Parathyroid adenoma (tissue), 2 donors: ENCODE results near the gene MAGI3.

ENCODE experiments used
- H2AFZ ChIP-seq: fragments of 300-600 bp; sonication (generic); one replicate; pipeline ENCODE4 v1.7.0; 2017; ENCODE audit warnings: antibody characterized with exemption, mild to moderate bottlenecking
- H3K27ac ChIP-seq: fragments of 300-600 bp; sonication (generic); one replicate; pipeline ENCODE4 v1.7.0; 2017
- H3K27me3 ChIP-seq: fragments of 300-600 bp; sonication (generic); one replicate; pipeline ENCODE4 v1.7.0; 2017; ENCODE audit warnings: low read length; ENCODE audit not compliant: control insufficient read depth, insufficient read depth
- H3K36me3 ChIP-seq: fragments of 300-600 bp; sonication (generic); one replicate; pipeline ENCODE4 v1.7.0; 2017; ENCODE audit warnings: low read length; ENCODE audit not compliant: control insufficient read depth, insufficient read depth
- H3K4me1 ChIP-seq: fragments of 300-600 bp; sonication (generic); one replicate; pipeline ENCODE4 v1.7.0; 2017; ENCODE audit warnings: control low read depth
- H3K4me2 ChIP-seq: fragments of 300-600 bp; sonication (generic); one replicate; pipeline ENCODE4 v1.7.0; 2017; ENCODE audit warnings: low read length
- H3K4me3 ChIP-seq: fragments of 300-600 bp; sonication (generic); one replicate; pipeline ENCODE4 v1.7.0; 2017; ENCODE audit warnings: low read depth, low read length
- H3K79me2 ChIP-seq: fragments of 300-600 bp; sonication (generic); one replicate; pipeline ENCODE4 v1.7.0; 2017; ENCODE audit warnings: control low read depth
- H3K9ac ChIP-seq: fragments of 300-600 bp; sonication (generic); one replicate; pipeline ENCODE4 v1.7.0; 2017; ENCODE audit warnings: mild to moderate bottlenecking
- H3K9me3 ChIP-seq: fragments of 300-600 bp; sonication (generic); one replicate; pipeline ENCODE4 v1.7.0; 2017; ENCODE audit warnings: low read length; ENCODE audit not compliant: control insufficient read depth
- CTCF ChIP-seq: fragments of 300-600 bp; sonication (generic); IDR thresholded peaks from one replicate; pipeline ENCODE4 v1.7.0; 2017; ENCODE audit warnings: antibody characterized with exemption, mild to moderate bottlenecking
- donor health status: primary hyperparathyroidism.

MAGI3 gene

GRCh38 chr1:113389953-113390834 is at the start of gene MAGI3:
TSS of gene MAGI3 (plus strand) at chr1:113390515. CDS start at chr1:113391034, 519 bp downstream.
- Histone ChIP-seq H3K27me3 (no peaks in the 10 kb centered on the region), H3K9me3 (no peaks in the 10 kb centered on the region), H3K27ac (peak within 1 kb of the TSS; percentile 69), H2AFZ (peak within 1 kb of the TSS; percentile 95), H3K4me3 (peak within 1 kb of the TSS; percentile 76), H3K36me3 (no peaks in the 10 kb centered on the region), H3K9ac (no peak within 1 kb of the TSS), H3K4me1 (no peaks in the 10 kb centered on the region), H3K4me2 (peak within 1 kb of the TSS; percentile 93), H3K79me2 (no peaks in the 10 kb centered on the region)
- no peak for TF ChIP-seq CTCF

GRCh38 chr1:113353580-113353979 is 36.7 kb upstream of the MAGI3 start:
- Histone ChIP-seq H3K4me1 (no peaks in the 10 kb centered on the region), H3K9ac (no peak overlapping the region), H3K36me3 (no peaks in the 10 kb centered on the region), H3K27ac (no peak overlapping the region), H2AFZ (no peak overlapping the region), H3K4me2 (no peak overlapping the region), H3K79me2 (no peaks in the 10 kb centered on the region), H3K9me3 (no peaks in the 10 kb centered on the region), H3K27me3 (no peaks in the 10 kb centered on the region), H3K4me3 (no peak overlapping the region)
- no peak for TF ChIP-seq CTCF

GRCh38 chr1:113363935-113364334 is 26.4 kb upstream of the MAGI3 start:
- no peak overlapping the region for H2AFZ ChIP-seq
- TF ChIP-seq CTCF = no peak
- H3K4me1 ChIP-seq = no peaks in the 10 kb centered on the region
- no peak overlapping the region for H3K4me2 ChIP-seq
- H3K4me3 ChIP-seq = no peak overlapping the region
- H3K27me3 ChIP-seq = no peaks in the 10 kb centered on the region
- H3K27ac ChIP-seq = no peak overlapping the region
- no peaks in the 10 kb centered on the region for H3K36me3 ChIP-seq
- no peaks in the 10 kb centered on the region for H3K79me2 ChIP-seq
- no peak overlapping the region for H3K9ac ChIP-seq
- no peaks in the 10 kb centered on the region for H3K9me3 ChIP-seq

GRCh38 chr1:113369040-113369439 is 21.3 kb upstream of the MAGI3 start:
- Histone ChIP-seq H3K9ac (no peak overlapping the region), H3K36me3 (no peaks in the 10 kb centered on the region), H3K79me2 (no peaks in the 10 kb centered on the region), H2AFZ (no peak overlapping the region), H3K4me1 (no peaks in the 10 kb centered on the region), H3K4me2 (no peak overlapping the region), H3K9me3 (no peaks in the 10 kb centered on the region), H3K4me3 (no peak overlapping the region), H3K27me3 (no peaks in the 10 kb centered on the region), H3K27ac (no peak overlapping the region)
- no peak for TF ChIP-seq CTCF

GRCh38 chr1:113369699-113370098 is 20.6 kb upstream of the MAGI3 start:
- H3K27ac ChIP-seq = no peak overlapping the region
- no peak for TF ChIP-seq CTCF
- no peak overlapping the region for H2AFZ ChIP-seq
- H3K9ac ChIP-seq = no peak overlapping the region
- no peak overlapping the region for H3K4me3 ChIP-seq
- H3K79me2 ChIP-seq = no peaks in the 10 kb centered on the region
- H3K4me1 ChIP-seq = no peaks in the 10 kb centered on the region
- no peaks in the 10 kb centered on the region for H3K36me3 ChIP-seq
- no peaks in the 10 kb centered on the region for H3K9me3 ChIP-seq
- no peak overlapping the region for H3K4me2 ChIP-seq
- no peaks in the 10 kb centered on the region for H3K27me3 ChIP-seq
